HG03097 (cell line): Measurements from ENCODE around the gene SPAG9.
"Not testable (repeated sequence)": the region's sequence is repeated elsewhere in the genome, so short reads cannot be mapped to it uniquely, and the experiment has no call there.

Experiments used
- ATAC-seq: cut with Tn5 transposase; IDR thresholded peaks from one replicate; pipeline ENCODE4 v1.9.1; 2021; ENCODE audit not compliant: unreplicated experiment, low FRiP score

The SPAG9 gene

DNA sequence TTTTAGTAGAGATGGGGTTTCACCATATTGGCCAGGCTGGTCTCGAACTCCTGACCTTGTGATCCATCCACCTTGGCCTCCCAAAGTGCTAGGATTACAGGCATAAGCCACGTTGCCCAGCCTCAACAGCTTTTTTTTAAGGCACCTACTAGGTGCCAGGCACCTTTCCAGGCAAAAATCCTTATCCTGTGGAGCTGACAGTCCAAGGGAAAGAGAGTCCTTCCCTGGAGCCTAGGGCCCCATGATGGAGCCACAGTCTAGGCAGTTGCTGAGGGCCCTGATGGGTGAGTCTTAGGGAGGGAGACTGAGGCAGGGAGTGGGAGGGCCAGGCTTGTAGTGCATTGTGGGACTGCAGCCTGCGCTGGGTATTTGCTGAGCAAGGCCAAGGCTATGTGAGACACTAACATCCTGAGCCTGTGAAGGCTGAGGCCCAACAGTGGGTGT, 174.9 kb downstream of the SPAG9 start:
- ATAC-seq, result no peak

DNA sequence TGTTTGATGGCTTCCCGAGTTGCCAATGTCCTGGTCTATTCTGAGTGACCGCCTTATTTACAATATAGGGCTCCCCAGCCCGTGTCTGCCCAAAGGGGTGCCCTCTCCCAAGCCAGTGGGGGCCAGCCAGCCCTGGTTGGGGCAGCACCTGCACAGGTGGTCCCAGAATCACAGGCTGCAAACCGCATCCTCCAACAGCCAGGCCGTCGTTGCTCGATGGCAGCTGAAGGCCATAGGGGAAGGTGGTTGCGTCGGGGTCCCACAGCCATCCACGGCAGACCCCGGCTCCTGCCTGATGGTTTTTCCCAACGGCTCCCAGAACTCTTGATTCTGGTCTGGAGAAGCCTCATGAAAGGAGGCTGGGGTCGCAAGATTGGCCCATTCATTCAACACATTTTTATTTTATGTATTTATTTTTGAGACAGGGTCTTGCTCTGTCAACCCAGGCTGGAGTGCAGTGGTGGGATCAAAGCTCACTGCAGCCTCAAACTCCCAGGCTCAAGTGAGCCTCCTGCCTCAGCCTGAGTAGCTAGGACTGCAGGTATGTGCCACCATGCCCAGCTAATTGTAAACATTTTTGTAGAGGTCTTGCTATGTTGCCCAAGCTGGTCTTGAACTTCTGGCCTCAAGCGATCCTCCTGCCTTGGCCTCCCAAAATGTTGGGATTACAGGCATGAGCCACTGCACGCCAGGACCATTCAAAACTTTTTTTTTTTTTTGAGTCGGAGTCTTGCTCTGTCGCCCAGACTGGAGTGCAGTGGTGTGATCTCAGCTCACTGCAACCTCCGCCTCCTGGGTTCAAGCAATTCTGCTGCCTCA, 175.6 kb downstream of the SPAG9 start:
- no peak for ATAC-seq

DNA sequence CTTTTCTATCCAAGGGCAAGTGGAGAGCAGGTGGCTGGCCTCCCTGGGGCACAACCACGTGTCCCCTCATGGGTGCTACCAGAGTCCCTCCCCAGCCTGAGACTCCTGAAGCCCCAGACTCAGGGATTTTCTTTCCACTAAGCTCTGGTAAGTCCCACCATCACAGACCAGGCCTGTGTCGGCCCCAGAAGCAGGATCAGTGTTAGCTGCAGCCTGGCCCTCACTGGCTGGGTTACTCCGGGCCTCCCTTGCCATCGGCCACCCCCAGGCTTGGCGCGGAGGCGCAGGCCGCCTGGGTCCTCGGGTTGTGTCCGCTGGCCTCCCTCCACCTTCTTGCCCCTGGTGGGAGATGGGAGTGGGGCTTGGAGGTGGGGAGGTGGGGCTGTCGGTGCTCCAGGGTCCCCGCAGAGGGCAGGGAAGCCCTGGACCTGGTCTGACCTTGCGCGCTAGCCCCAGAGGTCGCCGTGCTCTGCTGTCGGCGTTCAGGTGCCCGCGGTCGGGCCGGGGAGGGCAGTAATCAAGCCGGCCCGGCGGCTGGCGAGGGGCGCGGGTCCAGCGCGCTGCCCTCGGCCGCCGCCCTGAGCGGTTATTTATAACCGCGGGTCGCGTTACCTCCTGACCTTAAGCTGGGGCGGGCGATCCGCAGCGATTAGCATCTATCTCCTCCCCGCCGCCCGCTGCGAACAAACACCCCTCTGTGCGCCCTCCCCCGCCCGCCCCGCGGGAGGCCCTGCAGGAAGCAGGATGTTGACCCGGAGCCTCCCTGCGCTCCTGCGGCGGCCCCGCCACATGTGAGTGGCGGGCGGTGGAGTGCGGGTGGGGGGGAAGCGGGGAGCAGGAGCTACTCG, 176.4 kb downstream of the SPAG9 start:
- ATAC-seq, result no peak

DNA sequence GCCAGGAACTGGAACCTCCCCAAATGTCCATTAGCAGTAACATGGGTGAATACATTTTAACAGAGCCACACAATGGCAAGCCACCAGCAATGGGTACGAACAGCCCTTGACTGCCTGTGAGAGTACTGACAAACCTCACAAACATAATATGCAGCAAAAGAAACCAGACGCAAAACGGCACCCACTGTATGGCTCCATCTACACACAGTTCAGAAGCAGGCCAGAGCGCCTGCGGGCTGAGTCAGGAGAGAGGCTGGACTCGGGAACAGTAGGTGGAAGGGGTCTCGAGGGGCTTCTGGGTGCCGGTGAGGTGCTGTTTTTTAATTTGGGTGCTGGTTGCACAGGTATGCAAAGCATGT, 177.1 kb downstream of the SPAG9 start:
- ATAC-seq, result no peak

DNA sequence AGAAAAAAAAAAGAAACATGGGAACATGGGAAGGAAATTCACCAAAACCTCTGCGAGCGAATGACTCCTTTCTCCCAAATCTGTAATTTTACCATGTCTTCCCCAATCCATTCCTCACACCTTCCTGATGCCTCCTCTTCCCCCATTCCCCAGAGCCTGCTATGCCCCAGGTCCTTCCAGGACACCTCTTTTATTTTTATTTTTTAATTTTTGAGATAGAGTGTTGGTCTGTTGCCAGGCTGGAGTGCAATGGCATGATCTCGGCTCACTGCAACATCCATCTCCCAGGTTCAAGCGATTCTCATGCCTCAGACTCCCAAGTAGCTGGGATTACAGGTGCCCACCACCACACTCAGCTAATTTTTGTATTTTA, 179.0 kb downstream of the SPAG9 start:
- ATAC-seq, result not testable (repeated sequence)

DNA sequence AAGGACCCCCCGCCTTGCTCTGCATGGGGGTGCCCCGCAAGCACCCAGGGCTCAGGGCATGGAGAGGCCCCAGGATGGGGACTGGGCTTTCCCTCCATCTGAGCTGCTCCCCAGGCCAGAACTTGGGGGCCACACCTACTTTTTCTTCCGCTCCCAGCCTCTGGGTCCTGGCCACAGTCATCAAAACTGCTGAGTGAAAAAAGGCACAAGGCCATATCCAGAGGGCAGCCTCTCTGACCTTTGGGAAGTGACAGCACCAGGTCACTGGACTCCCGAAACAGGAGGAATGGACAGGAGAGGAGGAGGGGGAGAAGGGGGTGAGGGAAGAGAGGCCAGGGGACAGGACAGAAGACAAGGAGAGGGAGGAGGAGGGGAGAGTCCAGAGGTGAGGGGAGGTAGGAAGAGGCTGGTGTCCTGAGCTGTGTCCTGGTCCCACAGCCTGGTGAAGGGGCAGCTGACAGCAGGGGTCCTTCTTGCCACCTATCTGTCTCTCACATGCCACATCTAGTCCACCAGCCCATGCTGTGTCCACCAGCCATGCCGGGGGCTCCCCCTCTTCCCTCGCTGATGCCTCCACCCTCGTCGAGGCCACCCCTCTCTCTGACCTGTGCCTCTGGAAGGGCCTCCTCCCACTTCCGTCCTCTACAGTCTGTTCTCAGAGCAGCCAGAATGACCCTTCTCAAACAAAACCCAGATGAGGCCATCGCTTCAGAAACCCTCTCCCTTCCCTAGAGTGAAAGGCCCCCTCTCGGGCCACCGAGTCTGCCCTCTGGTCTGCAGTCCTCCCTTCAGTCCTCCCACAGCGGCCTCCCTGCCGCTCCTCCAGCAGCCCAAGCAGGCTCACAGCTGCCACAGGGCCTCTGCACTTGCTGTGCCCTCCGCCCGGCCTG, 180.6 kb downstream of the SPAG9 start:
- no peak for ATAC-seq

DNA sequence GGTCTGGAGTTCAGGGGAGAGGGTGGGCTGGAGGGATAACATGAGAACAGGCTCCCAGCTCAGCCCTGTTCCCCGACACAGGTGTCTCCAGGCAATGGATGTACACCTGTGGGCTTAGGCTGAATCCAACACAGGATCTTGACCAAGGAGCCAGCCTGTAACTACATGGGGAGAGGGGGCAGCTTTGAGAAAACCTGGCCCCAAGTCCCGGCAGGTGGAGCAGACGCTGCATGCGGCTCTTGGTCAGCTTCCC, 181.2 kb downstream of the SPAG9 start:
- no peak for ATAC-seq

DNA sequence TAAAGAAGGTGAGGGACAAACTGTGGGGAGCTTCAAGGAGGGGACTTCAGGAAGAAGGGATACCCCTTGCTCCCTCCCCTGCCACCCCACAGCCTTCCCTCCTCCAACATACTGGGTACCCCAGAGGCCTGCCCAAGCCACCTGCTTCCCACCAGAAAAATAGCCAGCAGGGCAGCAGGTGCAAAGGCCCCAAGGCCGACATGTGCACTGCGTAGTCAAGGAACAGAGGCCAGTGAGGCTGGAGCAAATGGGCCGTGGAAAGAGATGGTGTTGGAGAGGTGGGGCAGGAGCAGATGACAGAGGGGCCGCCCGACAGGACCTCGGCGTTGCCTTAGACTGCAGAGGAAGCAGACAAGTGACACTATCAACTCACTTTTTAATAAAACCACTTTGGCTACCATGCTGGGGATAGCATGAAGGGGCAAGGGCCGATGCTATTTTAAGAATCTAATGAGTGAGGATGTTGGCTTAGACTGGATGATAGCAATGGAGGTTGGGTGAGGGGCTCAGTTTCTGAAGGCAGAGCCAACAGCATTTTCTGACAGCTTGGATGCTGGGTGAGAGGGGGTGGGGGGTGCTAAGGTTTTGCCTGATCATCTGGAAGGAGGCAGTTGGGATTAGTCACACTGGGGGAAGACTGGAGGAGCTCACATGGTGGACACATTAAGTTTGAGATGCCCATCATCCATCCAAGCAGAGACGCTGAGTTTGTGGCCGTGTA, 181.7 kb downstream of the SPAG9 start:
- no peak for ATAC-seq

DNA sequence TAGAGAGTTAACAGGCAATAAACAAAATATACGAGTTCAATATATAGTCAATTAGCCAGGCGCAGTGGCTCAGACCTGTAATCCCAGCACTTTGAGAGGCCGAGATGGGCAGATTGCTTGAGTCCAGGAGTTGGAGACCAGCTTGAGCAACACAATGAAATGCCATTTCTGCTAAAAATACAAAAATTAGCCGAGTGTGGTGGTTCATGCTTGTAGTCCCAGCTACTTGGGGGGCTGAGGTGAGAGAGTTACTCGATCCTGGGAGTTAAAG, 184.7 kb downstream of the SPAG9 start:
- no peak for ATAC-seq

DNA sequence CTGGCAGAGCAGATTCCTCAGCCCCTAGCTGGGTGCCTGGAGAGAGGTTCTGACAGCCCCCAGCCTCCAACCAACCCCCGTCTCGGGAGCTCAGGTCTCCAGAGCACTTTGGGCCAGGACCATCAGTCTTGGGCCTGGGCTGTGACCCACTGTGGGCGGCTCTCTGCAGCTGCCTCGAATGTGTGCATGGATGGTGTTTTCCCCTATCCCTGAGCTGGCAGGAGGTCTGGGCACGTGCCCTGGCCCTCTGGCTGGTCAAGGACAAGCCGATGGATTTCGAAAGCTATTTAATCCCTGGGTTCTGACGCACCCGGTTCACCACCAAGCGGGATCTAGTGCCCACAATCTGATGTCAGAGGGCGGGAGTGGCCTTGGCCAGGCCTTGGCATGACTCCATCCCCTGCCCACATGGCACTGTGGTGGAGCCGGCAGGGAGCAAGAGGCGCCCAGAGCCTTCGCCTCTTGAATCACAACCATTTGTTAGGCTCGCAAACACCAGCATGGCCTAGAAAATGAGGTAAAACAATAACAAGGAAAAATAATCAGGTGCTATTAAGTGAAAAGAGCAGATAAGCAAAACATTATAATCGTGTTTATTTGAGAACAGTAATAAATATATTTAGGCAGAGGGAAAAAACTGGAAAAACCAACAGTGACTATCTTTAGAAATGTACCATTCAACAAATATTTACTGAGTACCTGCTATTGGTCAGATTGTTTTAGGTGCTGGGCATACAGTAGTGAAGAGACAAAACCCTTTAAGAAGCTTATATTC, 185.3 kb downstream of the SPAG9 start:
- no peak for ATAC-seq

DNA sequence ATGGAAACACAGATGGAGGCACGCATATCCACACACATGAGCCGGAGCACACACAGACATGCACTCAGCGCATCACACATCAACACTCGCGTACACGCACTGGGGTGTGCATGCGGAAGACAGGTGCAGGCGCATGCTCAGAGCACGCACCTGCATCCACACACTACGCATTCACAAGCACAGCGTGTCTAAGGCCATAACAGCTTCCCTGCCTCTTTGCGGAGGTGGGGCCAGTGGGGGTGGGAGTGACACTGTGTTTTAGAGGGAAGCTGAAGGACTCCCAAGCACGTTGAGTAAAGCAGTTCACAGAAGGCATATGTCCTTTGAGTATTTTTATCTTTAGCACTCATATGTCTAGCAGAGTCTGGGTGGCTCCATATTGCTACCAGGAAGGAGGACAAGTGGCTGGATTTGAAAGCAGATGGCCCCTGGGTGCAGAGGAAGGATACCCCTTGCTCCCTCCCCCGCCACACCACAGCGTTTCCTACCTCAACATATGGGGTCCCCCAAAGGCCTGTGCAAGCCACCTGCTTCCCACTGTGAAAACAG, 185.9 kb downstream of the SPAG9 start:
- no peak for ATAC-seq

DNA sequence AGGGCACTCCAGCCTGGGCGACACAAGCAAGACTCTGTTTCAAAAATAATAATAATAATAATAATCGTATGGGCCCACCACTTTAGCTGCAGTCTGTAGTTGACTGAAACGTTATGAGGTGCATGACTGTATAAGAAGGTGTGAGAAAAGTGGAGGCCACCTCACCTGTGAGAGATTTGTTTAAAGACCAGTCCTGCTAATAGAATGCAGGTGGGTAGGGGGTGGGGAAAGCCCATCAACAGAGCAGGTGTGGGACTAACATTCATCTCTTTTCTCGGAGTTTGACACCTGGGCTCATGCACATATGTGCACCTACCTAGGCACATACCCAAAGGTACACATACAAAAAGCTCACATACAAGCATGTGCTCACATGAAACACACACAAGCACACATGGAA, 186.5 kb downstream of the SPAG9 start:
- no peak for ATAC-seq

DNA sequence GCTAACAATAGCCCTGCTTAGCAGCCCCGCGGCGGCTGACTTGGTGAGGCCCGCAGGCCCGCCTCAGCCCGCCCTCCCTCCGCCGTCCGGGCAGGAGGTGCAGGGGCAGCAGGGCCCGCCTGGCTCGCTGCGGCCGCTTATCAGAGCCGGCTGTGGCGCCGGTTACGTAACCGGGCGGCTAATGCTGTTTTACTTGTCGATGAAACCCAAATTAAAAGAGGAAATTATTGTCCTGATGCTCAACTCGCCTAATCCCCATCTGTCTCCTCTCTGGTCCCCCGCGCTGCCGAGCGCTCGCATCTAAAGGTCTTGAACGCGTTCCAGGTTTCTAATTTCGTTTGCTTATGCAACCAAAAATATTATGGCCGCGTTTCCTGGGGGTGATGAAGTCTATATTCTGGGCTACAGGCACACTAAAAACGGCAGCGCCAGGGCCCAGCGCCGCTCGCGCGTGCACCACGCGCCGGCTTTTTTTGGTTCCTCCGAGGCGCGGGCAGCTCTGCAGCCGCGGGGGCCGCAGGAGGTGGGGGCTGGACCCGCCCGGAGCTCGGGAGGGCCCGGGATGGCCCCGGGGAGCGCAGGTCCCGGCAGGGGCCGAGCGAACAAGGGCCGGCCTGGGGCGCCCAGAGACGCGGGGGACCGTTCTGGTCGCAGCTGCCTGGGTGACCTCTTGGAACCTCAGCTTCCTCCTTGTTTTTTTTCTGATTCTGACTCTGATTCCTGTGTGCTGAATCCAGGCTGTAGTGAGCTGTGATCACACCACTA, 189.3 kb downstream of the SPAG9 start:
- no peak for ATAC-seq

DNA sequence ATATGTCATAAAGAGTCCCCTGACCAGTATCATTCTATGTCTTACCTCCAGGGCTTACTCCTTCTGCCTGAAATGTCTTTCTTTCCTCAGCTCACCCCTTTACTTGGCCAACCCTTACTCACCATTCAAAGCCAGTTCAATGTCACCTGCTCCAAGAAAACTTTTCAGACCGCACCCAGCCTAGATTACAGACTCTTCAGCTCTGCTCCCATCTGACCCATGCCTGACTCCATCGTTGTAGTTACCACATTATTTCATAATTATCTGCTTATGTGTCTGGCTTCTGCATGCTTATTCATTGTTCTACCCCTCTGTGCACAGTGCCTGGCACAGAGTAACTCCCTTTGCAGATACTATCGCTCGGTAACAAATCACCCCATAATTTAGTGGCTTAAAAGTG, 192.0 kb downstream of the SPAG9 start:
- ATAC-seq, result no peak

DNA sequence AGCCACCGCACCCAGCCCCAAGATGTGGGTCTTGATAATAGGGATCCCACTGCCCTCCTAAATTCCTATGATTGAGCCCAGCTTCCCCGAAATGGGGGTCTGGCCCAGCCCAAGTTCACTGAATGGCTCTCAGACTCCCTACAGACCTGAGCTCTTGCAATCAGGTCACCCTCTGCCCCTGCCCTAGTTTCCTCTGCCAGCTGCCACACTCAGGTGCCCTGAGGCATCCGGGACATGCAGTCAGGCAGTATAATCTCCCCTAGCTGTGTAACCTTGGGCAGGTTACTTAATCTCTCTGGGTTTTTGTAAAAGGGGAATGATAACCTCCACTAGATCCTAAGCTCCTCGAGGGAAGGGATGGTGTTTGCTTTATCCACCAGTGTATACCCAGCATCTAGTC, 193.4 kb downstream of the SPAG9 start:
- ATAC-seq, result no peak

DNA sequence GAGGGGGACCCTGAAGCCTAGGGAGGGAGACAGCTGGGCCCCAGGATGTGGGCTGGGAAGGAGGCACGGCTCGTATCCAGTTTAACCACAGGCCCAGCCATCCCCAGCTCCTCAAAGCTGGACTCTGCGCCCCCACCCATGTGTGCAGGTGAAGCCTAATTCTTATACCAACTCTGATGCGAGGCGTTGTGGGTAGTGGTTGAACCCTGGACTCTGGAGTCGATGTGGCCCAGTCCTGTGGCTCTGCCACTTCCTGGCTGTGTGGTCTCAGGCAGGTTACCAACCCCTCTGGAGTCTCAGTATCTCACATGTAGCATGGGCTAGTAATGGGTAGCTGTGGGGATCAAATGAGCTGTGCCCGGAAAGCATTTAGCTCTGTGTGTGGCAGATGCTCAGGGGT, 194.1 kb downstream of the SPAG9 start:
- ATAC-seq, result no peak

DNA sequence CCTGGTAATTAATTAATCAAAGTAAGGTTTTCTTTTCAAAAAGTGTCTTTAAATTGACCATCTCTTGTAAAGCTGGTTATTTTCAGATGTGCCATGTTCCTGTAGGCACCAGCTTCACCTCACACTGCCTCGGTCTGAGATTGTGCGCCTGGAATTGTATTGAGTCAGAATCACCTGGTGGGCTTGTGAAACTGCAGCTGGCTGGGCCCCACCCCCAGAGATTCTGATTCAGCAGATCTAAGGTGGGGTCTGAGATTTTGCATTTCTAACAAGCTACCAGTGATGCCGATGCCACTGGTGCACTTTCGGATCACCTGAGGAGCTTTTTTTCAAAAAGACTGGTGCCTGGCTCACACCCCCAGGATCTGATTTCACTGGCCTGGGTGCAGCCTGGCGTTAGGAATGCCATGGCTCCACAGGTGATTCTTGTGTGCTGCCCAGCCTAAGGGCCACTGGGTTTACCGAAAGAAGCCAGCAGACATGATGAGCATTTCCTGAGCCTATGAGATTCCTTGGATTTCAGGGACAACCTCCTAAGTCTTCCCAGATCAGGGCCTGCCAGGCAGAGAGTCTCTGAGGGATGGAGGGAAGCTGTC, 195.3 kb downstream of the SPAG9 start:
- ATAC-seq, result no peak

DNA sequence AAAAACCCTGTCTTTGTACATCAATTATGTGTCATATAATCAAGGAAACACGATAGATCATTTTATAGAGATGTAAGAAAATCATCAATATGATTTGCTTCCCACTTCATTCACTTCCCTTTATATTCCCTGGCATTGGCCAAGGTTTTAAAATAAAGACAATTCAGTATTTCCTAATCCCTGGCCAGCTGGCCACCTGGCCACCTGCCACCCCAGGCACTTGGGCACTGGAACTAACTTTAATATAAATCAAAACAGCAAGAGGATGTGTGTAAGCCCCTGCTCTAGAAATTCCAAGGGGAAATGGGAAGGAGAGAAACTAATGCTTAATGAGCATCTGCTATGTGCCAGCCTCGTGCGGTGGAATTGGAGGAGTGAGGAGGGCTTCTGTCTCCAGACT, 195.9 kb downstream of the SPAG9 start:
- ATAC-seq, result no peak

DNA sequence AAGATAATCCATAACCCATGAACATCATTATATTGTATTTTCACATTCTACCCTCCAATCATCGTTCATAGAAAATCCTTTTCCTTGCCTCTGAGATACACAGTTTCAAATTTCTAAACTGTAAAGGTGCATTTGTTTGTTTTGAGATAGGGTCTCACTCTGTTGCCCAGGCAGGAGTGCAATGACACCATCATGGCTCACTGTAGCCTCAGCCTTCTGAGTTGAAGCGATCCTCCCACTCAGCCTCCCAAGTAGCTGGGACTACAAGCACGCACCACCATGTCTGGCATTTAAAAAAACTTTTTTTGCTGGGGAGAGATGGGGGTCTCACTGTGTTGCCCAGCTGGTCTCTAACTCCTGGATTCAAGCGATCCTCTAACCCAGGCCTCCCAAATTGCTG, 196.4 kb downstream of the SPAG9 start:
- no peak for ATAC-seq
